ENCODE data around the gene CD101.

GRCh38 chr1:117026361-117026760, 24.8 kb downstream of the CD101 start:
- TF ChIP-seq CTCF (IDR thresholded peaks at IDR 0.05; ENCODE audit: borderline replicate concordance, extremely low read depth, low read length, poor library complexity, severe bottlenecking) (no peak), EZH2 (IDR thresholded peaks at IDR 0.05; ENCODE audit: borderline replicate concordance, low read depth, low read length, severe bottlenecking) (no peak)

All from DND-41 (cell line).